GM12878 (cell line): Measurements from ENCODE around the gene LPIN3. TPM values are rescaled to one million over a fixed set of nuclear protein-coding genes. Genes with fewer than 3 reads are reported as not detected.

Source experiments
- IRF5 ChIP-seq: fragments of 450-650 bp; IDR thresholded peaks from 2 replicates; pipeline ENCODE4 v1.6.1; 2017; ENCODE audit warnings: borderline replicate concordance
- MYB ChIP-seq: fragments of 150-350 bp; IDR thresholded peaks from 2 replicates; pipeline ENCODE4 v1.6.1; 2014; ENCODE audit warnings: mild to moderate bottlenecking, low read depth, low read length, borderline replicate concordance
- RUNX3 ChIP-seq: IDR thresholded peaks from 2 replicates; pipeline ENCODE4 v1.6.1; 2012; ENCODE audit warnings: low read length, inconsistent platforms
- polyA plus RNA-seq, 11 experiments: library from polyadenylated mRNA; depleted of rRNA in 4 of 11; unstranded in 6 of 11; stranded (reverse) in 5 of 11; fragments of >200 nt; fragmentation: Nextera tagmentation in 4 of 11; fragmentation: Illumina TruSeq in 1 of 11; extraction: Ambion mirVana in 4 of 11; extraction: Trizol in 1 of 11; gene quantifications; 1 replicate in 1 of 11; 2 replicates in 10 of 11; pipeline versions ENCODE4 v1.2.1 to v1.2.3, GENCODE V29; 2011 to 2016; ENCODE audit warnings: inconsistent platforms in 2 of 11, missing spikeins in 2 of 11, low read depth in 1 of 11
- total RNA-seq, 4 experiments: library from RNA; depleted of rRNA in 3 of 4; stranded (reverse); fragments of >200 nt in 3 of 4; fragmentation: Illumina TruSeq in 1 of 4; extraction: Trizol in 1 of 4; gene quantifications; 2 replicates each; pipeline versions ENCODE4 v1.2.1 to v1.2.3, GENCODE V29; 2013 to 2021
- TF ChIP-seq, protein P1 (sequence below): fragments of 150-350 bp; IDR thresholded peaks from 2 replicates; pipeline ENCODE4 v1.6.1; 2016; ENCODE audit warnings: low read depth, low read length
- TF ChIP-seq, protein P2 (sequence below): fragments of 450-650 bp; formaldehyde crosslinking; IDR thresholded peaks from 2 replicates; pipeline ENCODE4 v1.5.0; 2022; ENCODE audit warnings: mild to moderate bottlenecking, missing genetic modification characterization

The LPIN3 gene
- total and polyA plus RNA-seq, 10 of the 15 experiments (the other 5 are each of a cell fraction or from before 2014, with no cell fraction given), result 0.13 to 1.3 (median 0.51) TPM

DNA sequence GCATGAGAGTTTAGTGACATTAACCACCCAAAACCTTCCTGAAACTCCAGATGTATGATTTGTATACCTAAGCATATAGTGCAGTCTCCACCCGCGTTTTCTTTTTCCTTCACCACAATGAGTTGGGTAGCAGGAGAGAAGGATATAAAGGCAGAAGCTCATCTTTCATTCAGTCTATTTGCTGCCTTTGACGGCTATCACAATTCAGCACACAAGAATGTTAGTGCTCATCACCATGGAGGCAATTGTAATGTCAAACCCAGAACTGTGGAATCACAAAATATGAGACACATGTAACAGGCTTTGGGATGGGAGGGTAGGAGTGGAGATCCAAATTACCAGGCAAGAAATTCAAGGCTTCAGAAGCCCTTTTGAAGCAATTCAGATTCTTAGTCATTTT is 40.7 kb upstream of the LPIN3 start (continued):
- TF ChIP-seq, protein P1, sequence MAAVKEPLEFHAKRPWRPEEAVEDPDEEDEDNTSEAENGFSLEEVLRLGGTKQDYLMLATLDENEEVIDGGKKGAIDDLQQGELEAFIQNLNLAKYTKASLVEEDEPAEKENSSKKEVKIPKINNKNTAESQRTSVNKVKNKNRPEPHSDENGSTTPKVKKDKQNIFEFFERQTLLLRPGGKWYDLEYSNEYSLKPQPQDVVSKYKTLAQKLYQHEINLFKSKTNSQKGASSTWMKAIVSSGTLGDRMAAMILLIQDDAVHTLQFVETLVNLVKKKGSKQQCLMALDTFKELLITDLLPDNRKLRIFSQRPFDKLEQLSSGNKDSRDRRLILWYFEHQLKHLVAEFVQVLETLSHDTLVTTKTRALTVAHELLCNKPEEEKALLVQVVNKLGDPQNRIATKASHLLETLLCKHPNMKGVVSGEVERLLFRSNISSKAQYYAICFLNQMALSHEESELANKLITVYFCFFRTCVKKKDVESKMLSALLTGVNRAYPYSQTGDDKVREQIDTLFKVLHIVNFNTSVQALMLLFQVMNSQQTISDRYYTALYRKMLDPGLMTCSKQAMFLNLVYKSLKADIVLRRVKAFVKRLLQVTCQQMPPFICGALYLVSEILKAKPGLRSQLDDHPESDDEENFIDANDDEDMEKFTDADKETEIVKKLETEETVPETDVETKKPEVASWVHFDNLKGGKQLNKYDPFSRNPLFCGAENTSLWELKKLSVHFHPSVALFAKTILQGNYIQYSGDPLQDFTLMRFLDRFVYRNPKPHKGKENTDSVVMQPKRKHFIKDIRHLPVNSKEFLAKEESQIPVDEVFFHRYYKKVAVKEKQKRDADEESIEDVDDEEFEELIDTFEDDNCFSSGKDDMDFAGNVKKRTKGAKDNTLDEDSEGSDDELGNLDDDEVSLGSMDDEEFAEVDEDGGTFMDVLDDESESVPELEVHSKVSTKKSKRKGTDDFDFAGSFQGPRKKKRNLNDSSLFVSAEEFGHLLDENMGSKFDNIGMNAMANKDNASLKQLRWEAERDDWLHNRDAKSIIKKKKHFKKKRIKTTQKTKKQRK, result no peak
- TF ChIP-seq RUNX3 (no peak), IRF5 (no peak), MYB (no peak)
- TF ChIP-seq, protein P2, sequence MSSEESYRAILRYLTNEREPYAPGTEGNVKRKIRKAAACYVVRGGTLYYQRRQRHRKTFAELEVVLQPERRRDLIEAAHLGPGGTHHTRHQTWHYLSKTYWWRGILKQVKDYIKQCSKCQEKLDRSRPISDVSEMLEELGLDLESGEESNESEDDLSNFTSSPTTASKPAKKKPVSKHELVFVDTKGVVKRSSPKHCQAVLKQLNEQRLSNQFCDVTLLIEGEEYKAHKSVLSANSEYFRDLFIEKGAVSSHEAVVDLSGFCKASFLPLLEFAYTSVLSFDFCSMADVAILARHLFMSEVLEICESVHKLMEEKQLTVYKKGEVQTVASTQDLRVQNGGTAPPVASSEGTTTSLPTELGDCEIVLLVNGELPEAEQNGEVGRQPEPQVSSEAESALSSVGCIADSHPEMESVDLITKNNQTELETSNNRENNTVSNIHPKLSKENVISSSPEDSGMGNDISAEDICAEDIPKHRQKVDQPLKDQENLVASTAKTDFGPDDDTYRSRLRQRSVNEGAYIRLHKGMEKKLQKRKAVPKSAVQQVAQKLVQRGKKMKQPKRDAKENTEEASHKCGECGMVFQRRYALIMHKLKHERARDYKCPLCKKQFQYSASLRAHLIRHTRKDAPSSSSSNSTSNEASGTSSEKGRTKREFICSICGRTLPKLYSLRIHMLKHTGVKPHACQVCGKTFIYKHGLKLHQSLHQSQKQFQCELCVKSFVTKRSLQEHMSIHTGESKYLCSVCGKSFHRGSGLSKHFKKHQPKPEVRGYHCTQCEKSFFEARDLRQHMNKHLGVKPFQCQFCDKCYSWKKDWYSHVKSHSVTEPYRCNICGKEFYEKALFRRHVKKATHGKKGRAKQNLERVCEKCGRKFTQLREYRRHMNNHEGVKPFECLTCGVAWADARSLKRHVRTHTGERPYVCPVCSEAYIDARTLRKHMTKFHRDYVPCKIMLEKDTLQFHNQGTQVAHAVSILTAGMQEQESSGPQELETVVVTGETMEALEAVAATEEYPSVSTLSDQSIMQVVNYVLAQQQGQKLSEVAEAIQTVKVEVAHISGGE (CRISPR knock-in tag), result no peak
